GM12872 (cell line): ENCODE results near the gene CENPB.

Experiments used
- TF ChIP-seq, protein P1 (sequence below): IDR thresholded peaks from 3 replicates; pipeline ENCODE4 v1.5.1; 2011; ENCODE audit warnings: low read depth, mild to moderate bottlenecking, low read length, moderate library complexity; ENCODE audit not compliant: insufficient read depth

The CENPB gene

DNA sequence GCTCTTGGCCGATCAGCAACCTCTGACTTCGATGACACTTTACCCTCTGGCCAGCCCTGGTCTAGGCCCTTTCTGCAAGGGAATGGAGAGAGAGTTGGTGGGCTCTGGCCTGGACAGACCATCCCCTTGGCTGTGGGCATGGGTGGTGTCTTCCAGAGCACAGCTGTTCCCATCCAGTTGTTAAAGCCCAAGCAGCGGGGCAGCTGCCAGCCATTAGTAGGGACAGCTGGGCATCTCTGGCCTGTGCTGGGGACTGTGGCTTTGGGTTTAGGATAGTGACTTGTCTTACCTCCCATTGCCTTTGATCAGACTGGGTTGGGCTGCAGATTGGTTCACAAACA, 12.3 kb upstream of the CENPB start:
- TF ChIP-seq, protein P1, sequence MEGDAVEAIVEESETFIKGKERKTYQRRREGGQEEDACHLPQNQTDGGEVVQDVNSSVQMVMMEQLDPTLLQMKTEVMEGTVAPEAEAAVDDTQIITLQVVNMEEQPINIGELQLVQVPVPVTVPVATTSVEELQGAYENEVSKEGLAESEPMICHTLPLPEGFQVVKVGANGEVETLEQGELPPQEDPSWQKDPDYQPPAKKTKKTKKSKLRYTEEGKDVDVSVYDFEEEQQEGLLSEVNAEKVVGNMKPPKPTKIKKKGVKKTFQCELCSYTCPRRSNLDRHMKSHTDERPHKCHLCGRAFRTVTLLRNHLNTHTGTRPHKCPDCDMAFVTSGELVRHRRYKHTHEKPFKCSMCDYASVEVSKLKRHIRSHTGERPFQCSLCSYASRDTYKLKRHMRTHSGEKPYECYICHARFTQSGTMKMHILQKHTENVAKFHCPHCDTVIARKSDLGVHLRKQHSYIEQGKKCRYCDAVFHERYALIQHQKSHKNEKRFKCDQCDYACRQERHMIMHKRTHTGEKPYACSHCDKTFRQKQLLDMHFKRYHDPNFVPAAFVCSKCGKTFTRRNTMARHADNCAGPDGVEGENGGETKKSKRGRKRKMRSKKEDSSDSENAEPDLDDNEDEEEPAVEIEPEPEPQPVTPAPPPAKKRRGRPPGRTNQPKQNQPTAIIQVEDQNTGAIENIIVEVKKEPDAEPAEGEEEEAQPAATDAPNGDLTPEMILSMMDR, result no peak

DNA sequence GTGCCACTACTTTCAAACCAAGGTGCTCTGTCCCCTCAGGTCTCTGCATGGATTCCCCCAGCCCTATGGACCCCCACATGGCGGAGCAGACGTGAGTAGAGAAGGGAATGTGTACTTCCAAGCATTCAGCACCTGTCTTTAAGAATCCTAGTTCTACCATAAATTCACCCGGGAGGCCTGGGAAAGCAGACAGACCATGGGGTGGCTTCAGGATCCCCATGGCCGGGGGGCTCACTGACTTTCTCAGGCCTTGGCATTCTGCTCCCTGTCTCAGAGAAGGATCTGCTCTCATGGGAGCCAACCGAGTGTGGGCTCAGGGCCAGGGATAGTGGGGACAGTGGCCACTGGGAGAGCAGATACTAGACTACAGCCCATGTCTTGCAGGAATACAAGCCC, 11.8 kb upstream of the CENPB start:
- TF ChIP-seq, protein P1, result no peak

DNA sequence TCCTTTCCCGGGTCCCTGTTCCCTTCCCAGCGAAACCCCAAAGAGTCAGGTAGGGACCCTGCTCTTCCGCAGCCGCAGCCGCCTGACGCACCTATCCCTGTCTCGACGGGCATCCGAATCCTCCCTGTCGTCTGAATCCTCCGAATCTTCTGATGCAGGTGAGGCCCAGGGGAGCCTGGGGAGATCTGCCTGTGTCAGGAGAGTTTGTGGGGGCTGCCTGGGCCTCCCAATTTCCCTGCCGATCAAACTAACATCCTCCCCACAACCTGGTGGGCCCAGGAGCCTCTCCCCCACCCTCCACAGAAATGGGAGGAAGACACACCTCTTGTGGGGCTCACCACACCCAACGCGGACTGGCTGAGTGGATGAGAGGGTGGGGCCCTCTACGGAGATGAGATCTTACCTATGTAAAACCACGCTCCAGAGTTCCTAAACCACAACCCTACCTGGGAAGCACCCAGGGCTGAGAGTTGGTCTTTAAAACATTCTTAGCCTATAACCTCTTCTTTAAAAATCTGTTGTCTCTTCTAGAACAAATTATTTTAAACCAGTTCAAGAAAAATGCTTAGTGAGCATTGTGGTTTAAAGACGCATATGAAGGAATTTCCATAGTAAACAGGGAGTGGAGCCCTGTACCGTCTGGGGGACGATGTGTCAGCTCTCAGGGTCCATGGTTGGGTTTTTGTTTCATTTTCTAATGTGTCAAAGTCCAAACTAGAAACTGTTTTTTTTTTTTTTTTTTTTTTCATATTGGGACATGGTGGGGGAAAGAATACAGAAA, 11.2 kb upstream of the CENPB start:
- TF ChIP-seq, protein P1, result no peak

DNA sequence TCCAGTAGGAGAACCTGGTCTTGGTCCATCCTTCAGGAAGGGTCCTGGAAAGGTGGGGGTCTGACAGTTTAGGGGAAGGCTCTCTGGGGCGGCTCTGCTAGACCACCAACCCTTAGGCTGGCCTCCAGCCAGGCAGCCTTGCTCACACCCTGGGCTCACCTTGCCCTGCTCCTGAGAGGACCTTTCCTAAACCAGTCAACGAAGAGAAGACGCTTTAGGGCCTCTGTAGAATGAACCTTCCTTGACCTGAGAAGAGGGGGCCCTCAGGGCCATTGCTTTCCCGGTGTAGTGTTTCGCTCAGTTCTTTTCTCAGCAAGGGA, 10.6 kb upstream of the CENPB start:
- TF ChIP-seq, protein P1, result no peak

DNA sequence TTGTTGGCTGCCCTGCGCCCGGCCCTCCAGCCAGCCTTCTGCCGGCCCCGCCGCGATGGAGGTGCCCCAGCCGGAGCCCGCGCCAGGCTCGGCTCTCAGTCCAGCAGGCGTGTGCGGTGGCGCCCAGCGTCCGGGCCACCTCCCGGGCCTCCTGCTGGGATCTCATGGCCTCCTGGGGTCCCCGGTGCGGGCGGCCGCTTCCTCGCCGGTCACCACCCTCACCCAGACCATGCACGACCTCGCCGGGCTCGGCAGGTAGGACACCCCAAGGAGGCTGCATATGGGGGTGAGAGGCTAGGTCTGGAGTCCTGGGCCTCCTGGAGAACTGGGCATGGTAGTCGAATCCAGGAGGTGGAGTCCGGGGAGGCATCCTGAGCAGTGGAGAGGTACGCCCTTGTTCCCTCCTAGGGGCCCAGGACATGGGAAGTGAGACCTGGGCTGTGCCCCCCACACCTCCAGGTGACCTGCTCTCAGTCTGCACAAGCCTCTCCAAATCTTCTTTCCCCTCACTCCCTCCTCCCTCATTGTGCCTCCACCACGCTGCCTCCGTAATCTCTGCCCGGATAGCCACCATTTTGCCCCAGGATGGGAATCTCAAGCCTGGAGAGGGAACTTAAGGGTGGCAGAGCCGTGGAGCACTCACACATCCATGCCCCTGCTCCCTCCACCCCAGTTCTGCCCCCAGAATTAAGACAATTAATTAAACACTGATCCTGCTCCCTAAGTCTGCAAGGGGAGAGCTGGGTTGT, 10.1 kb upstream of the CENPB start:
- TF ChIP-seq, protein P1, result no peak

DNA sequence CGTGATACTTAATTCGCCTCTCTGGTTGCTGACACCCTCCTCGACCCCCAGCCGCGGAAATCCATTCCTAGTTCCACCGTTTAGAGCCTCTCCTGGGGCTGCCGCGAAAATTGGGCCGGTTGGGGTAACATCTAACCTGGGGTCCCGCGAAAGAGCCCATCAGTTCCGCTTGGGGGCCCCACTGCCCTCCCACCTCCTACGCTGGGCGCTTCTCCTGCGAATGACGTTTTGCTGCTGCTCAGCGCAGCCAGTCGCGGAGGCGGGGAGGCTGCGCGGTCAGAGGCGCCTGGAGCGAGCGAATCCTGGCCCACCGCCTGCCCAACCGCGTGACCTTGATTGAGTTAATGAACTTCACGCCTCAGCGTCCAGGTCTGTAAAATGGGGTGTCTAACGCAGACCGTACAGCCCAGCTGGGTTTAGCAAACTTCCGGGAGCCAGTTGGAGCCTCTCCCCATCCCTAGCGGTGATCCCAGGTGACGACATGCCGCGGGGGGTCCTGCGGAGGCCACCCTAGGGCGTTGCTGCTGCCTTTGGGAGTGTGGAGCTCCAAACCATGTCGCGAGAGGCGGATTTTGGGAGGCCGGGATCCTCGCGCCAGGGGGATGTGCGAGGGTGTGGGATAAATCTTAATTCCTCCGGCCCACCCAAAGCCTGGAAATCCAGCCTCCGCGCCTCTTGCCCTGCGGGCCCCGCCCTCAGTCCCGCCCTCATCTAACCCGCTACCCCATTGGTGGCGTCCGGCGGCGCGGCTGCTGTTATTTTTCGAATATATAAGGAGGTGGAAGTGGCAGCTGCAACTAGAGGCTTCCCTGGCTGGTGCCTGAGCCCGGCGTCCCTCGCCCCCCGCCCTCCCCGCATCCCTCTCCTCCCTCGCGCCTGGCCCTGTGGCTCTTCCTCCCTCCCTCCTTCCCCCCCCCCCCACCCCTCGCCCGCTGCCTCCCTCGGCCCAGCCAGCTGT, 9.2 kb upstream of the CENPB start, which contains the start of gene CDC25B:
CDC25B (plus strand) TSS at position 800 of the 958 bp plus-strand sequence. CDS start 222 bp downstream, outside the sequence.
- TF ChIP-seq, protein P1, result peak; percentile 58
